ENCODE data around the gene G6PC1. TPM values are rescaled to one million over a fixed set of nuclear protein-coding genes. Genes with fewer than 3 reads are reported as not detected.
"Not testable (repeated sequence)": the region's sequence is repeated elsewhere in the genome, so short reads cannot be mapped to it uniquely, and the experiment has no call there.

The G6PC1 gene
- total RNA-seq, 1 donor from 2014 or later, result not detected

- Histone ChIP-seq H3K27me3 (ENCODE audit: control insufficient read depth, insufficient read depth, low read length) (peaks cover 25% of the 10 kb centered on the region), H3K4me3 (ENCODE audit: low read depth, low read length) (no peak overlapping the region), H3K36me3 (ENCODE audit: control insufficient read depth, insufficient read depth, low read length) (no peaks in the 10 kb centered on the region)
- TF ChIP-seq CTCF (IDR thresholded peaks at IDR 0.05; ENCODE audit: insufficient read depth, low read length, poor library complexity, severe bottlenecking), result no peak
- DNase-seq (ENCODE audit: low read depth), result no peak
Observed at GRCh38 chr17:42877037-42877436, 23.6 kb upstream of the G6PC1 start.

- TF ChIP-seq CTCF (IDR thresholded peaks at IDR 0.05; ENCODE audit: insufficient read depth, low read length, poor library complexity, severe bottlenecking), result no peak
Observed at GRCh38 chr17:42878123-42878880, 22.3 kb upstream of the G6PC1 start.

GRCh38 chr17:42878924-42879595 lies 21.5 kb upstream of the G6PC1 start:
- peaks cover 25% of the 10 kb centered on the region for H3K27me3 ChIP-seq (ENCODE audit: control insufficient read depth, insufficient read depth, low read length)
- H3K36me3 ChIP-seq (ENCODE audit: control insufficient read depth, insufficient read depth, low read length), result no peaks in the 10 kb centered on the region
- no peak for TF ChIP-seq CTCF (IDR thresholded peaks at IDR 0.05; ENCODE audit: insufficient read depth, low read length, poor library complexity, severe bottlenecking)
- no peak overlapping the region for H3K4me3 ChIP-seq (ENCODE audit: low read depth, low read length)
- DNase-seq (ENCODE audit: low read depth), result no peak

More at GRCh38 chr17:42878123-42878880, 22.3 kb upstream of the G6PC1 start:
- Histone ChIP-seq H3K4me3 (ENCODE audit: low read depth, low read length) (no peak overlapping the region), H3K36me3 (ENCODE audit: control insufficient read depth, insufficient read depth, low read length) (no peaks in the 10 kb centered on the region), H3K27me3 (ENCODE audit: control insufficient read depth, insufficient read depth, low read length) (peaks cover 25% of the 10 kb centered on the region)
- no peak for DNase-seq (ENCODE audit: low read depth)

GRCh38 chr17:42879596-42879985 lies 21.0 kb upstream of the G6PC1 start:
- no peak for DNase-seq (ENCODE audit: low read depth)
- Histone ChIP-seq H3K27me3 (ENCODE audit: control insufficient read depth, insufficient read depth, low read length) (peaks cover 25% of the 10 kb centered on the region), H3K4me3 (ENCODE audit: low read depth, low read length) (no peak overlapping the region), H3K36me3 (ENCODE audit: control insufficient read depth, insufficient read depth, low read length) (no peaks in the 10 kb centered on the region)
- no peak for TF ChIP-seq CTCF (IDR thresholded peaks at IDR 0.05; ENCODE audit: insufficient read depth, low read length, poor library complexity, severe bottlenecking)

- H3K4me3 ChIP-seq (ENCODE audit: low read depth, low read length), result no peak overlapping the region
- no peak for DNase-seq (ENCODE audit: low read depth)
- TF ChIP-seq CTCF (IDR thresholded peaks at IDR 0.05; ENCODE audit: insufficient read depth, low read length, poor library complexity, severe bottlenecking), result no peak
- peaks cover 25% of the 10 kb centered on the region for H3K27me3 ChIP-seq (ENCODE audit: control insufficient read depth, insufficient read depth, low read length)
- no peaks in the 10 kb centered on the region for H3K36me3 ChIP-seq (ENCODE audit: control insufficient read depth, insufficient read depth, low read length)
Observed at GRCh38 chr17:42880776-42881310, 19.8 kb upstream of the G6PC1 start.

- not testable (repeated sequence) for H3K36me3 ChIP-seq (ENCODE audit: control insufficient read depth, insufficient read depth, low read length); DNase-seq (ENCODE audit: low read depth); H3K4me3 ChIP-seq (ENCODE audit: low read depth, low read length)
- H3K27me3 ChIP-seq (ENCODE audit: control insufficient read depth, insufficient read depth, low read length), result peaks cover 22% of the 10 kb centered on the region
Observed at GRCh38 chr17:42881706-42882105, 18.9 kb upstream of the G6PC1 start.

Measured in kidney epithelial cell (primary cell).